Endothelial cell of umbilical vein (primary cell): Measurements from ENCODE around the gene TMEM253. TPM values are rescaled to one million over a fixed set of nuclear protein-coding genes. Genes with fewer than 3 reads are reported as not detected.

Source experiments
- BruUV-seq: library from RNA; stranded (reverse); fragments of 400-500 nt; replicated peaks from 2 replicates; lab custom pipeline; 2021; lab: Mats Ljungman, UMichigan
- CTCF ChIA-PET: fragments of 300-600, 350-600 bp; sonication (Branson Sonifier 250); formaldehyde crosslinking; loops from one replicate; lab custom pipeline; 2021; ENCODE audit warnings: antibody characterized with exemption, inconsistent platforms; lab: Charles Lee
- POLR2A ChIA-PET: fragments of 300-600, 350-600 bp; sonication (Branson Sonifier 250); formaldehyde crosslinking; loops from one replicate; lab custom pipeline; 2021; ENCODE audit warnings: antibody characterized with exemption, inconsistent platforms; lab: Charles Lee
- DNase-seq: peaks from one replicate; pipeline ENCODE4 v3.0.0-alpha.2; 2011; ENCODE audit warnings: low read depth, low spot score
- FAIRE-seq: peaks from 2 replicates; lab custom pipeline; 2011; peaks lifted over from hg19 to GRCh38; lab: Jason Lieb, UNC
- H2AFZ ChIP-seq: 2 replicates; pipeline ENCODE4 v1.6.0; 2012; ENCODE audit warnings: low read depth, low read length, control low read depth, inconsistent platforms
- H3K27ac ChIP-seq: 2 replicates; pipeline ENCODE4 v1.5.1; 2011; ENCODE audit warnings: low read depth, mild to moderate bottlenecking, control low read depth, low read length, moderate library complexity; ENCODE audit not compliant: insufficient read depth
- H3K27me3 ChIP-seq, 2 experiments: 2 replicates each; pipeline versions ENCODE4 v1.6.0 to v1.6.1; 2011; ENCODE audit warnings: low read length in 2 of 2, mixed read lengths in 1 of 2; ENCODE audit not compliant: control insufficient read depth in 2 of 2, insufficient read depth in 2 of 2
- H3K36me3 ChIP-seq, 2 experiments: 2 replicates in 1 of 2; 3 replicates in 1 of 2; pipeline ENCODE4 v1.5.1; 2011; ENCODE audit warnings: low read length in 2 of 2, mild to moderate bottlenecking in 1 of 2, moderate library complexity in 1 of 2; ENCODE audit not compliant: control insufficient read depth in 2 of 2, insufficient read depth in 2 of 2; ENCODE audit errors: extremely low read depth in 1 of 2
- H3K4me1 ChIP-seq: 3 replicates; pipeline ENCODE4 v1.5.1; 2011; ENCODE audit warnings: mild to moderate bottlenecking, low read length; ENCODE audit not compliant: control insufficient read depth, insufficient read depth; ENCODE audit errors: extremely low read depth
- H3K4me2 ChIP-seq: 2 replicates; pipeline ENCODE4 v1.6.1; 2011; ENCODE audit warnings: low read length, control low read depth, mixed read lengths; ENCODE audit not compliant: insufficient read depth
- H3K4me3 ChIP-seq, 3 experiments: fragments of 200-600 bp in 1 of 3; sonication (generic), shearing (Covaris generic) in 1 of 3; replicated peaks in 1 of 3; 2 replicates each; pipeline ENCODE4 v1.5.1; 2011 to 2016; ENCODE audit warnings: control low read depth in 3 of 3, low read length in 3 of 3, mild to moderate bottlenecking in 2 of 3, inconsistent platforms in 1 of 3, low read depth in 1 of 3, moderate library complexity in 1 of 3; ENCODE audit not compliant: insufficient read depth in 1 of 3
- H3K79me2 ChIP-seq: 2 replicates; pipeline ENCODE4 v1.6.0; 2012; ENCODE audit warnings: low read length, inconsistent platforms; ENCODE audit not compliant: control insufficient read depth, insufficient read depth
- H3K9ac ChIP-seq: replicated peaks from 2 replicates; pipeline ENCODE3; 2011; ENCODE audit warnings: low read length, control low read depth; ENCODE audit not compliant: insufficient read depth; ENCODE audit errors: extremely low read depth
- H3K9me1 ChIP-seq: replicated peaks from 3 replicates; pipeline ENCODE4 v1.6.0; 2011; ENCODE audit warnings: mild to moderate bottlenecking, low read length; ENCODE audit not compliant: control insufficient read depth, insufficient read depth; ENCODE audit errors: extremely low read depth
- H3K9me3 ChIP-seq: replicated peaks from 2 replicates; pipeline ENCODE4 v1.5.1; 2012; ENCODE audit warnings: low read length, inconsistent platforms; ENCODE audit not compliant: control insufficient read depth, insufficient read depth
- H4K20me1 ChIP-seq: replicated peaks from 2 replicates; pipeline ENCODE3; 2011; ENCODE audit warnings: mild to moderate bottlenecking, low read length; ENCODE audit not compliant: control insufficient read depth, insufficient read depth; ENCODE audit errors: extremely low read depth
- EZH2 ChIP-seq: IDR thresholded peaks from 2 replicates; pipeline ENCODE4 v1.6.1; 2012; ENCODE audit warnings: borderline replicate concordance, low read depth, mild to moderate bottlenecking, moderate library complexity, low read length, inconsistent platforms; ENCODE audit not compliant: severe bottlenecking
- FOS ChIP-seq: IDR thresholded peaks from 2 replicates; pipeline ENCODE4 v1.6.1; 2011; ENCODE audit warnings: mild to moderate bottlenecking, low read length, moderate library complexity, borderline replicate concordance; ENCODE audit not compliant: insufficient read depth
- GATA2 ChIP-seq: IDR thresholded peaks from 2 replicates; pipeline ENCODE4 v1.7.0; 2011; ENCODE audit warnings: low read depth, mild to moderate bottlenecking, moderate library complexity, mixed read lengths, low read length; ENCODE audit not compliant: insufficient read length, insufficient read depth
- JUN ChIP-seq: IDR thresholded peaks from 2 replicates; pipeline ENCODE4 v1.6.1; 2011; ENCODE audit warnings: borderline replicate concordance, low read depth; ENCODE audit not compliant: insufficient read length, insufficient read depth
- MYC ChIP-seq: IDR thresholded peaks from one replicate; pipeline ENCODE4 v1.6.1; 2011; ENCODE audit warnings: mild to moderate bottlenecking, low read depth, low read length
- POLR2A ChIP-seq: IDR thresholded peaks from 2 replicates; pipeline ENCODE4 v1.6.1; 2012; ENCODE audit warnings: low read depth, mild to moderate bottlenecking, control low read depth, low read length
- POLR2AphosphoS5 ChIP-seq: IDR thresholded peaks from 2 replicates; pipeline ENCODE4 v1.6.1; 2012; ENCODE audit warnings: low read depth, mild to moderate bottlenecking, control low read depth, low read length, moderate library complexity; ENCODE audit not compliant: insufficient read depth
- dilution Hi-C: fragments of 300-500 bp; cut with MboI; formaldehyde crosslinking; loops from one replicate; pipeline ENCODE4 v1.15.0; 2019; ENCODE audit warnings: low sequenced_read_pairs; ENCODE audit not compliant: extremely low pct_ligation_motif_present
- intact Hi-C: fragments of 100-400 bp; cut with micrococcal nuclease; formaldehyde crosslinking; loops from one replicate; pipeline ENCODE4 v1.10.0; 2022
- polyA plus RNA-seq, 4 experiments: library from polyadenylated mRNA; depleted of rRNA in 3 of 4; stranded (reverse) in 3 of 4; unstranded in 1 of 4; fragments of >200 nt; gene quantifications; 2 replicates each; pipeline versions ENCODE4 v1.2.1 to v1.2.3, GENCODE V29; 2011 to 2012; ENCODE audit warnings: missing spikeins in 1 of 4
- total RNA-seq: library from RNA; stranded (reverse); gene quantifications from 2 replicates; pipeline ENCODE4 v1.2.3, GENCODE V29; 2021
- TF ChIP-seq, protein P1 (sequence below), 2 donors: IDR thresholded peaks; 1 replicate in 1 of 2; 2 replicates in 1 of 2; pipeline ENCODE4 v1.5.1; 2011; ENCODE audit warnings: low read length in 2 of 2, mild to moderate bottlenecking in 2 of 2, moderate library complexity in 2 of 2, control low read depth in 1 of 2, inconsistent platforms in 1 of 2, low read depth in 1 of 2; ENCODE audit not compliant: insufficient read depth in 1 of 2; ENCODE audit errors: extremely low read depth in 1 of 2

TMEM253 gene
- total and polyA plus RNA-seq, 2 donors (not counting 3 experiments of a cell fraction or from before 2014, with no cell fraction given), result 0.25 TPM; not detected in 1

- no peaks in the 10 kb centered on the region for H3K4me1 ChIP-seq
- no peak for FAIRE-seq
- POLR2A ChIA-PET, result no interaction called here
- H3K9me3 ChIP-seq, result no peaks in the 10 kb centered on the region
- no peaks in the 10 kb centered on the region for H3K9me1 ChIP-seq
- BruUV-seq, result no TSS peak
- no peak overlapping the region for H3K27ac ChIP-seq
- CTCF ChIA-PET, result interaction anchor here (0.5 to 6.9 kb wide), 10 partner anchors 13 to 77 kb away, joined by 3 to 131 read pairs (median 46); partner anchors contain the start of gene ARHGEF40
- intact Hi-C loops (no loop called here), dilution Hi-C loops (no loop called here)
- no peak overlapping the region for H3K4me3 ChIP-seq
- H2AFZ ChIP-seq, result no peak overlapping the region
- no peaks in the 10 kb centered on the region for H3K79me2 ChIP-seq
- H3K36me3 ChIP-seq, result peaks cover 0 to 3% of the 10 kb centered on the region in 2 experiments
- H4K20me1 ChIP-seq, result no peaks in the 10 kb centered on the region
- no peak overlapping the region for H3K4me2 ChIP-seq
- TF ChIP-seq POLR2A (no peak), FOS (no peak), MYC (no peak)
- H3K27me3 ChIP-seq, result no peaks in the 10 kb centered on the region
- H3K9ac ChIP-seq, result no peak overlapping the region
- no peak for DNase-seq
Observed at GRCh38 chr14:21090940-21091663, 9.8 kb upstream of the TMEM253 start.

GRCh38 chr14:21091821-21092272, 9.0 kb upstream of the TMEM253 start:
- Histone ChIP-seq H3K27me3 (no peaks in the 10 kb centered on the region), H3K4me3 (no peak overlapping the region), H3K9me1 (no peaks in the 10 kb centered on the region), H3K4me2 (no peak overlapping the region), H3K9ac (no peak overlapping the region), H3K9me3 (no peaks in the 10 kb centered on the region), H2AFZ (no peak overlapping the region), H3K79me2 (no peaks in the 10 kb centered on the region), H4K20me1 (no peaks in the 10 kb centered on the region), H3K27ac (no peak overlapping the region), H3K36me3 (peaks cover 0 to 3% of the 10 kb centered on the region in 2 experiments), H3K4me1 (no peaks in the 10 kb centered on the region)
- DNase-seq (no peak), FAIRE-seq (no peak)
- intact Hi-C loops, result loop anchor here (1.0 kb wide), 3 partner anchors 12 to 78 kb away; no protein-coding TSS in a partner anchor
- BruUV-seq, result no TSS peak
- ChIA-PET POLR2A (no interaction called here), CTCF (interaction anchor here (0.7 to 6.9 kb wide), 26 partner anchors 8 to 463 kb away, joined by 3 to 131 read pairs (median 4); partner anchors contain the start of genes ARHGEF40 and RNASE13)
- TF ChIP-seq, protein P1, sequence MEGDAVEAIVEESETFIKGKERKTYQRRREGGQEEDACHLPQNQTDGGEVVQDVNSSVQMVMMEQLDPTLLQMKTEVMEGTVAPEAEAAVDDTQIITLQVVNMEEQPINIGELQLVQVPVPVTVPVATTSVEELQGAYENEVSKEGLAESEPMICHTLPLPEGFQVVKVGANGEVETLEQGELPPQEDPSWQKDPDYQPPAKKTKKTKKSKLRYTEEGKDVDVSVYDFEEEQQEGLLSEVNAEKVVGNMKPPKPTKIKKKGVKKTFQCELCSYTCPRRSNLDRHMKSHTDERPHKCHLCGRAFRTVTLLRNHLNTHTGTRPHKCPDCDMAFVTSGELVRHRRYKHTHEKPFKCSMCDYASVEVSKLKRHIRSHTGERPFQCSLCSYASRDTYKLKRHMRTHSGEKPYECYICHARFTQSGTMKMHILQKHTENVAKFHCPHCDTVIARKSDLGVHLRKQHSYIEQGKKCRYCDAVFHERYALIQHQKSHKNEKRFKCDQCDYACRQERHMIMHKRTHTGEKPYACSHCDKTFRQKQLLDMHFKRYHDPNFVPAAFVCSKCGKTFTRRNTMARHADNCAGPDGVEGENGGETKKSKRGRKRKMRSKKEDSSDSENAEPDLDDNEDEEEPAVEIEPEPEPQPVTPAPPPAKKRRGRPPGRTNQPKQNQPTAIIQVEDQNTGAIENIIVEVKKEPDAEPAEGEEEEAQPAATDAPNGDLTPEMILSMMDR (IDR thresholded peaks at IDR 0.05; ENCODE audit: extremely low read depth in 1 of 2, insufficient read depth in 1 of 2, low read depth in 1 of 2, low read length in 2 of 2), result no peak
- TF ChIP-seq POLR2AphosphoS5, result no peak
- no peak for TF ChIP-seq JUN
- no peak for TF ChIP-seq GATA2
- no peak for TF ChIP-seq POLR2A
- no peak for TF ChIP-seq EZH2
- dilution Hi-C loops, result no loop called here
